ENCODE data around the gene STX19.

GRCh38 chr3:94043285-94043684 is 14.9 kb upstream of the STX19 start:
- TF ChIP-seq, protein P1, sequence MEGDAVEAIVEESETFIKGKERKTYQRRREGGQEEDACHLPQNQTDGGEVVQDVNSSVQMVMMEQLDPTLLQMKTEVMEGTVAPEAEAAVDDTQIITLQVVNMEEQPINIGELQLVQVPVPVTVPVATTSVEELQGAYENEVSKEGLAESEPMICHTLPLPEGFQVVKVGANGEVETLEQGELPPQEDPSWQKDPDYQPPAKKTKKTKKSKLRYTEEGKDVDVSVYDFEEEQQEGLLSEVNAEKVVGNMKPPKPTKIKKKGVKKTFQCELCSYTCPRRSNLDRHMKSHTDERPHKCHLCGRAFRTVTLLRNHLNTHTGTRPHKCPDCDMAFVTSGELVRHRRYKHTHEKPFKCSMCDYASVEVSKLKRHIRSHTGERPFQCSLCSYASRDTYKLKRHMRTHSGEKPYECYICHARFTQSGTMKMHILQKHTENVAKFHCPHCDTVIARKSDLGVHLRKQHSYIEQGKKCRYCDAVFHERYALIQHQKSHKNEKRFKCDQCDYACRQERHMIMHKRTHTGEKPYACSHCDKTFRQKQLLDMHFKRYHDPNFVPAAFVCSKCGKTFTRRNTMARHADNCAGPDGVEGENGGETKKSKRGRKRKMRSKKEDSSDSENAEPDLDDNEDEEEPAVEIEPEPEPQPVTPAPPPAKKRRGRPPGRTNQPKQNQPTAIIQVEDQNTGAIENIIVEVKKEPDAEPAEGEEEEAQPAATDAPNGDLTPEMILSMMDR (IDR thresholded peaks at IDR 0.05; ENCODE audit: low read length), result no peak
- TF ChIP-seq EZH2 (IDR thresholded peaks at IDR 0.05; ENCODE audit: borderline replicate concordance, low read length), result no peak
